PC-9 (cell line): ENCODE results near the gene TOM1L2.

ENCODE experiments used
- EZH2 ChIP-seq: fragments of 200-600 bp; sonication (generic); IDR thresholded peaks from 2 replicates; pipeline ENCODE4 v1.8.0; 2017; ENCODE audit warnings: antibody characterized with exemption, low read depth
- TF ChIP-seq, protein P1 (sequence below): fragments of 200-600 bp; sonication (generic); conservative IDR thresholded peaks from 2 replicates; pipeline ENCODE4 v1.6.1; 2017; ENCODE audit warnings: mixed run types, antibody characterized with exemption, mild to moderate bottlenecking, moderate library complexity

DNA sequence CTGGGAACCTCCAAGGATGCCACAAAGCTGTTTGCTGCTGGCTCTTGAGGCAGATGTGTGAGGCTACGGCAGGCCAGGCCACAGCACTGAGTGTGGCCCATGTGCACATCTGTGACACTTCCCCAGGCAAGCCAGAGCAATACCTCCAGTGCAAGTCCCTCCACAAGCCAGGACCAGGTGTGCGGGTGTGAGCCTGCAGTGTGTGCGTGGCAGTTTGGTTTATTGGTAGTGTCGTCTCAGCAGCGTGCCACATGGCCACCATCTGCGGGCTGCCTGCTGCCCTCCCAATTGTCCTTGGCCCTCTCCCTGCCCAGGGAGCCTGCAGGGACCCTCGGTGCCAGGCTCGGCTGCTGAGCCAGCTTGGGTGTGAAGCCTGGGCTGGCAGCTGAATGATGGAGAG lies 125.6 kb downstream of the TOM1L2 start:
- TF ChIP-seq, protein P1, sequence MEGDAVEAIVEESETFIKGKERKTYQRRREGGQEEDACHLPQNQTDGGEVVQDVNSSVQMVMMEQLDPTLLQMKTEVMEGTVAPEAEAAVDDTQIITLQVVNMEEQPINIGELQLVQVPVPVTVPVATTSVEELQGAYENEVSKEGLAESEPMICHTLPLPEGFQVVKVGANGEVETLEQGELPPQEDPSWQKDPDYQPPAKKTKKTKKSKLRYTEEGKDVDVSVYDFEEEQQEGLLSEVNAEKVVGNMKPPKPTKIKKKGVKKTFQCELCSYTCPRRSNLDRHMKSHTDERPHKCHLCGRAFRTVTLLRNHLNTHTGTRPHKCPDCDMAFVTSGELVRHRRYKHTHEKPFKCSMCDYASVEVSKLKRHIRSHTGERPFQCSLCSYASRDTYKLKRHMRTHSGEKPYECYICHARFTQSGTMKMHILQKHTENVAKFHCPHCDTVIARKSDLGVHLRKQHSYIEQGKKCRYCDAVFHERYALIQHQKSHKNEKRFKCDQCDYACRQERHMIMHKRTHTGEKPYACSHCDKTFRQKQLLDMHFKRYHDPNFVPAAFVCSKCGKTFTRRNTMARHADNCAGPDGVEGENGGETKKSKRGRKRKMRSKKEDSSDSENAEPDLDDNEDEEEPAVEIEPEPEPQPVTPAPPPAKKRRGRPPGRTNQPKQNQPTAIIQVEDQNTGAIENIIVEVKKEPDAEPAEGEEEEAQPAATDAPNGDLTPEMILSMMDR: no peak
- TF ChIP-seq EZH2: no peak
